Loucy (cell line): ENCODE results near the gene LAMA5.

Experiments
- EZH2phosphoT487 ChIP-seq: fragments of 200-600 bp; IDR thresholded peaks from 2 replicates; pipeline ENCODE4 v1.6.1; 2018; ENCODE audit warnings: antibody characterized with exemption, mild to moderate bottlenecking, moderate library complexity, borderline replicate concordance
- TF ChIP-seq, protein P1 (sequence below): fragments of 200-600 bp; sonication (generic); conservative IDR thresholded peaks from 2 replicates; pipeline ENCODE4 v1.5.1; 2014; ENCODE audit warnings: mild to moderate bottlenecking, antibody characterized with exemption, low read length

DNA sequence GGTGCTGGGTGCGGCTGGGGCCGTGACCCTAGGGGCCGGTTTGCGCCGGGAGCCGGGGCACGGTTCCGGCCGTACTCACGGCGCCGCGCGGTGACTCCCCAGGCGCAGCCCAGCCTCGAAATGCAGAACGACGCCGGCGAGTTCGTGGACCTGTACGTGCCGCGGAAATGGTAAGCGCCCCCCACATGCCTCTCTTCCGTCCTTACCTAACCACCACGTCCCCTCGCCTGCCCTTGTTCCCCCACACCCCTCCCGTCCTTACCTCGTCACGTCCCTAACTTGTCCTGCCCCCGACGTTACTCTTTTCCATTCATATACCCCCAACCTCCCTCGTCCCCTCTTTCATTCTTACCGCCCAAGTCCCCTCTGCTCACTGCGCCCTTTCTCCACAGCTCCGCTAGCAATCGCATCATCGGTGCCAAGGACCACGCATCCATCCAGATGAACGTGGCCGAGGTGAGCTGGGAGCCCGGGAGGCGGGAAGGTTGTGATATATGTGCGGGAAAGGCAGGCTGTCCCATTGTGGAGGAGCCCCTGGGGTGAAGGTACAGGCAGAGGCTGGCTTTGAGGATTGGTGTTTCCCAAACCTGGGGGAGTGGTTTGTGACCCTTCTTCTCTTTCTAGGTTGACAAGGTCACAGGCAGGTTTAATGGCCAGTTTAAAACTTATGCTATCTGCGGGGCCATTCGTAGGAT lies 20.3 kb upstream of the LAMA5 start:
- TF ChIP-seq EZH2phosphoT487: no peak
- TF ChIP-seq, protein P1, sequence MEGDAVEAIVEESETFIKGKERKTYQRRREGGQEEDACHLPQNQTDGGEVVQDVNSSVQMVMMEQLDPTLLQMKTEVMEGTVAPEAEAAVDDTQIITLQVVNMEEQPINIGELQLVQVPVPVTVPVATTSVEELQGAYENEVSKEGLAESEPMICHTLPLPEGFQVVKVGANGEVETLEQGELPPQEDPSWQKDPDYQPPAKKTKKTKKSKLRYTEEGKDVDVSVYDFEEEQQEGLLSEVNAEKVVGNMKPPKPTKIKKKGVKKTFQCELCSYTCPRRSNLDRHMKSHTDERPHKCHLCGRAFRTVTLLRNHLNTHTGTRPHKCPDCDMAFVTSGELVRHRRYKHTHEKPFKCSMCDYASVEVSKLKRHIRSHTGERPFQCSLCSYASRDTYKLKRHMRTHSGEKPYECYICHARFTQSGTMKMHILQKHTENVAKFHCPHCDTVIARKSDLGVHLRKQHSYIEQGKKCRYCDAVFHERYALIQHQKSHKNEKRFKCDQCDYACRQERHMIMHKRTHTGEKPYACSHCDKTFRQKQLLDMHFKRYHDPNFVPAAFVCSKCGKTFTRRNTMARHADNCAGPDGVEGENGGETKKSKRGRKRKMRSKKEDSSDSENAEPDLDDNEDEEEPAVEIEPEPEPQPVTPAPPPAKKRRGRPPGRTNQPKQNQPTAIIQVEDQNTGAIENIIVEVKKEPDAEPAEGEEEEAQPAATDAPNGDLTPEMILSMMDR: no peak
